HG03196 (cell line): ENCODE results near the gene RAB10.
"Not testable (repeated sequence)": the region's sequence is repeated elsewhere in the genome, so short reads cannot be mapped to it uniquely, and the experiment has no call there.

ENCODE experiments used
- ATAC-seq: cut with Tn5 transposase; IDR thresholded peaks from one replicate; pipeline ENCODE4 v1.9.1; 2021; ENCODE audit not compliant: unreplicated experiment

Gene RAB10

GRCh38 chr2:26086779-26087178, 52.9 kb downstream of the RAB10 start:
- no peak for ATAC-seq

DNA sequence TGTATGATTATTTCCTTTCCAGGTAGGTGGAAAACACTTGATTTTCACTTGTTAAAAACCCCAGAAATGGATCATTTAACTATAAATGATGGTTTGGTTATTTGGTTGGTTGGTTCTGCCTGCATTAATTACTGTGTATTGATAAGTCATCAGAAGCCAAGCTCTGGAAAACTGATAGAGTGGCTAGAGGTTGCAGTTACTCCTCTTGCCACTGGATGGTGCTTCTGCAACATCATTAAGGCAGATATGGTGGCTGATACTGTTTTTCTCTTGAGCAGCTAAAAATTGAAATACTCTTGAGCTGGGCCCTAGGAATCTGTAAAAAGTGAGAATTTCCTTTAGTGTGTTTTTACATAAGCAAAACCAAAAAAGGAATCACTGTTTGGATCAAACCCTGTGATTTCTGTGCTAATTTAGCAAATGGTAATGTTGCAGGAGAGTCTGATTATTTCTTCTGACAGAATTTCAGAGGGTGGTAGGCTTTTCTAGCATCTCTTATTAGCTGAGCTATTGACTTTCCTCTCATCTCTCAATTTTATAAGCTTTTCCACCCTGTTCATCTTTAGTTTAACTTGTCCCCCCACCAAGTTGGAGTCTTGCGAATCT, 54.3 kb downstream of the RAB10 start:
- ATAC-seq, result no peak

DNA sequence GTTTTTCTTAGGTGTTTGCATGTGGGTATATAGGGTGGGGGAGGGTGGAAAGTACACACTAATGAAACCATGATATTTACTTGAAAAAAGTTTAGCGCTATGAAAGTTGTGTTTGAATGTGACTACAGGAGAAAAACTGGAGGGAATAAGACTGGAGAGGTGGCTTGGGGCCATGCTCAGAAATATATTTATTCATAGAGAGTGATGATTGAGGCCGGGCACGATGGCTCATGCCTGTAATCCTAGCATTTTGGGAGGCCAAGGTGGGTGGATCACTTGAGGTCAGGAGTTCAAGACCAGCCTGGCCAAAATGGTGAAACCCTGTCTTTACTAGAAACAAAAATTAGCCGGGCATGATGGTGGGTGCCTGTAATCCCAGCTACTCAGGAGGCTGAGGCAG, 55.0 kb downstream of the RAB10 start:
- ATAC-seq, result not testable (repeated sequence)

DNA sequence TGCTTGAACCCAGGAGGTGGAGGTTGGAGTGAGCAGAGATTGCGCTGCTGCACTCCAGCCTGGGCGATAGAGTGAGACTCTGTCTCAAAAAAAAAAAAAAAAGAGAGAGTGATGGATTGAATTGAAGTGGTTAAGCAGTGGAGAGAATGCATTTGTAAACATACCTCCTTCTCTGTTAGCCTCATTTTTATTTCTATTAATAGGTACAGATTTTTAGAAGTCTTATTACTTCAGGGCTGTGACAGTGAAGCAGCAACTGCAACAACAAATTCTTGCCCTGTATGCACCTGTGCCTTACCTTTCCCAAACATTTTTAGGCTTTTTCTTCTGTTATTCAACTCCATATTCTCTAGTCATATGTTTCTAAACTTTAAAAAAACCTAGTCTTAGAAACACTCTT, 55.5 kb downstream of the RAB10 start:
- no peak for ATAC-seq

DNA sequence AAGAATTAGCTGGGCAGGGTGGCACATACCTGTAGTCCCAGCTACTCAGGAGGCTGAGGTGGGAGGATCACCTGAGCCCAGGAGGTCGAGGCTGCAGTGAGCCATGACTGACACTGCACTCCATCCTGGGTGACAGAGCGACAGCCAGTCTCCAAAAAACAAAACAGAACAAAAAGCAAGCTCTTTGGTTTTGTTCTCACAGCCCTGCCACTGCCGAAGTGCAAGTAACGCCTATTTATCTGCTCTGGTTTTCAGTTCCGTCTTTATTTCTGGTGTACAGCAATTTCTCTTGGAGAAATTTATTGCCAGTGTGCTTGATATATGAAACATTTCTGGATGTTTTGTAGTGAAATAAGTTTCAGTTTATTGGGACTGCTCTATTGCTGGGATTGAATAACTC, 61.9 kb downstream of the RAB10 start:
- ATAC-seq, result no peak

GRCh38 chr2:26099933-26100332, 66.0 kb downstream of the RAB10 start:
- no peak for ATAC-seq

GRCh38 chr2:26100384-26100783, 66.5 kb downstream of the RAB10 start:
- ATAC-seq, result no peak

DNA sequence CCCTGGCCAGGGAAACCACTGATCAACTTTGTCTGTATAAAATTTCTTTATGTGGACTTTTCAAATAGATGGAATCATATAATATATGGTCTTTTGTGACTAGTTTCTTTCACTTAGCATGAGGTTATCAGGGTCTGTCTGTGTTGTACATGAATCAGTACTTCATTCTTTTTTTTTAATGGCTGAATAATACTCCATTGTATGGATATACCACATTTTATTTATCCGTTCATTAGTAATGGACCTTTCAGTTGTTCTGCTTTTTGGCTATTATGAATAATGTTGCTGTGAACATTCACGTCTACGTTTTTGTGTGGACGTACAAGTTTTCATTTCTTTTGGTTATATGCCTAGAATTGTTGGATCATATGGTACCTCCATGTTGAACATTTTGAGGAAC, 69.9 kb downstream of the RAB10 start:
- no peak for ATAC-seq

- ATAC-seq, result not testable (repeated sequence)
These were observed 74.8 kb downstream of the RAB10 start for GRCh38 chr2:26108701-26109100.

DNA sequence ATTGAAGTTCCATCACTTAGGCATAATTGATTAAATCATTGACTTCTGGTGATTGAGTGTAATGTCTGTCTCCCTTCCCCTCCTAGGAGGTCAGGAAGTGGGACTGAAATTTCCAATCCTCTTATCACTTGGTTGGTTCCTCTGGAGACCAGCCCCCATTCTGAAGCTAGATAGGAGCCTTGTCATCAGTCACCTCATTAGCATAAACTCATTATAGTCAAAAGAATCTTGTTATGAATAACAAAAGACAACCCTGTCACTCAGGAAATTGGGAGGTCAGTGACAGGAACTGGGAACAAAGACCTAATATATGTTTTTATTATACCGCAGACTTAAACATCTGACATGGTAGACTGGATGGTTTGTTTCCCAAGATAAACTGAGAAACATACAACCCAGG, 78.3 kb downstream of the RAB10 start:
- no peak for ATAC-seq

GRCh38 chr2:26114151-26114550, 80.3 kb downstream of the RAB10 start:
- ATAC-seq, result no peak

DNA sequence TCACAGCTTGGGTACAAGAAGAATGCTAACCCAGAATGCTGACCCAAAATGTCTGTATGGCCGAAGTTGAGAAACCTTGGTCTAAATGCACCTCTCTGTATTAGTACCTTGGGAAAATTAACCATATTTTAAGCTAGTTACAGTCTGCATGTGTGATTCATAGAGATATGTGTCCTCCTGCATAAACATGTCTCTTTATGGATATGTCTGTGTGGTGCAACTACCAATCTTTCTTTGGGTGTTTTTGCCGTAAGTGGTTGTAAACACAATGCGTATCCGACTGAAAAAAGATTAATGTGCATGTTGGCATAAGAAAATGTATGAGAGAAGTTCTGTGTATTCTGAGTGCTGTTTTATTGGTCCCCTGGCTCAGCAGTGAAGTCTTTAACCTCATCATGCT, 84.8 kb downstream of the RAB10 start:
- ATAC-seq, result no peak

GRCh38 chr2:26119521-26119920, 85.6 kb downstream of the RAB10 start:
- no peak for ATAC-seq

DNA sequence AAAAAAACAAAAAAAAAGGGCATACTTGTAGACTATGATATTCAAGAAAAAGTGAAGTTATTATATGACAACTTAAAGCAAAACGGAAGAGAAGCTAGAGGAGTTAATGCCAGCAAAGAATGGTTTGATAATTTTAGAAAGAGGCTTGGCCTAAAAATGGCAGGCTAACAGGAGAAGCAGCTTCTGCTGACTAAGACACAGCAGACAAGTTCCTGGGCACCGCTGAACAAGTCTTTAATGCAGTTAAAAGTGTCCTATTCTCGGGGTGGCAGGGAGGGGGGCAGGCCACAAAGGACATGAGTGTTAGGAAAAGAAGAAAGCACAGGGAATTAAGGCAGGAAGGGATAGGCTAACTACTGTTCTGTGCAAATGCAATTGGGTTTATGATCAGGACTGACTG, 88.7 kb downstream of the RAB10 start:
- no peak for ATAC-seq

GRCh38 chr2:26123426-26123825, 89.5 kb downstream of the RAB10 start:
- no peak for ATAC-seq

- no peak for ATAC-seq
These were observed 92.2 kb downstream of the RAB10 start for GRCh38 chr2:26126074-26126473.

DNA sequence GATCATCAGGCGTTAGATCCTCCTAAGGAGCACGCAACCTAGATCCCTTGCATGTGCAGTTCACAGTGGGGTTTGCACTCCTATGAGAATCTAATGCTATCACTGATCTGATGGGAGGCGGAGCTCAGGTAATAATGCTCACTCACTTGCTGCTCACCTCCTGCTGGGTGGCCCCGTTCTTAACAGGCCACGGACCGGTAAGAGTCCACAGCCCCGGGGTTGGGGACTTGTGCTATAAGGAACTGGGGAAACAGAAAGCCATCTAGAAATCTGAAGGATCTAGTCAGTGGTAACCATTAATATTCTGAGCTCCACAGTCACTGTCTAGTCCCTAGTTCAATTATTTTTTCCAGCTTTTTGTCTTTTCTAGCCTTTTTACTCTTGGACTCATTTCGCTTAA, 94.3 kb downstream of the RAB10 start:
- ATAC-seq, result no peak

GRCh38 chr2:26130763-26131162, 96.9 kb downstream of the RAB10 start:
- no peak for ATAC-seq

DNA sequence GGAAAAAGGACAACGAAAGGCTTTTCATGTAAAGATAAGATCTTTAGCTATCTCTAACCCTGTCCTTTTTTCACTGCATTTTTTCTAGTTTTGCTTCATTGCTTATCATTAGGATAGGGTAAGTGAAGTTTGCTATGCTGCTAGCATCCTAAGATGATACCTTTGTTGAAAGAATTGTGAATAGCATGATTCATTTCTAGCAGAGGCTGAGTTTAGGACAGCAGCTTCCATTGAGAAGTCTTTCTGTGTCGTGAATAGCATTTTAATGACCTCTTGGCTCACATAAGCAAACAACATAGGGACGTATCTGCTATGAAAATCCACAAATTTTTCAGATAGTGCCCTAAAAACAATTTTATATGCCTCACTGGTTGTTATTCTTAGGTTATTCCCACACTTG, 102.6 kb downstream of the RAB10 start:
- ATAC-seq, result no peak

DNA sequence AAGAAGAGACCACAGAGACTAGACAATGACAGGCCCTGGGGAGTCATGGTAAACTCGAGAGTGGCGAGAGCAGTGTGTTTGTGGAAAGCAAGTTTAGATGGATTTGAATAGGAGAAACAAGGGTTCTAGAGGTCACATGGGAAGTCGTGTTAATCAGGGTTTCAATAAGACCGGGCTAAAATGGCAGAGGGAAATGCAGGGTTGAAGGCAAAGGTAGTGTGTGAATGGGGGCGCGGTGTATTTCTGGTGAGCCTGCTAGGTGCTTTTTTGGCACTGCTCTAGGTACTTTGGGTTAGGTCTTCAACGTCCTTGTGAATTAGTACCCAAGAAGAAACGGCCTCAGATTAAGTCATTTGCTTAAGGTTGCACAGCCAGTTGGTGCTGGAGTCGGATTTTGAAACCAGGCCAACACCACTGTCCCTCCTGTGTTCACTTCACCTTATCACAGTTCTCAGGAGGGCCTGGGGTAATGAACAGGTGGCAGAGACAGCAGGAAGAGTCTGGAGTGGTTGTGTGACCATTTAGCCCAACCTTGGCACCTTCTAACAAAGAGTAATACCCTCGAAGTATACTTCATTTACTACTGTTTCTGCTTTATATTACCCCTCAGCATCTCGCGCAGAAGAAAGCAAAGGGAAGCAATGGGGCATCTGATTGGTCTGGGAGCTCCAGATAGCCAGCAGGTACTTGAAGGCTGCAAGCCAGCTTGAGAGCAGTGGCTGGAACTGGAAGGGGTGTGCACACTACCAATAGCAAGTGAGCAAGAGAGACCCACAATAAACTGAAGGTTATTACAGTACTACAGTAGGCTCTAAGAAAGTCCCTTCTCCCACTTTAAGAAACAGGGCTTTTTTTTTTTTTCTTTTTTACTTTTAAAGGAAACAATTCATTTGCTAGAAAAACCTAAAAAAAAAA, 105.6 kb downstream of the RAB10 start:
- ATAC-seq, result no peak

GRCh38 chr2:26141145-26141769, 107.4 kb downstream of the RAB10 start:
- ATAC-seq, result no peak

DNA sequence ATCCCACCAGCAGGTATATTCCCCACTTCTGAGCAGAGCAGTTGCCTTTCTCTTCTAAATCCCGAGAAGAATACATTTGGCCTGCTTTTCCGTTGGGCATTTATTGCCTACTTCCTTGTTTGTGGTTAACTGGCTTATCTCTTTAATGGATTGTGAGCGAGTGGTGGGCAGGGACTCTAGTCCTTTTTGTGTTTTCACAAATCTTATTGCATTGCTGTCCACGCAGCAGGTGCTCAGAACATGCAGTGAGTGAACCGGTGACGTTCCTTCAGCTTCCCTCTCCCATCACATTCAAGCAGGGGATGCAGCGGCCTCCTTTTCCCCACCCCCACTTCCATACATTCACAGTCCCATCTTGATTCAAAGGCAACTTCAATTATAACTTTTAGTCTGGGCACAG, 110.1 kb downstream of the RAB10 start:
- ATAC-seq, result no peak
